LNCAP (cell line): ENCODE measurements around the gene BCKDHB.

Source experiments
- CTCF ChIP-seq: fragments of 450-650 bp; IDR thresholded peaks from 2 replicates; pipeline ENCODE4 v1.5.1; 2017; ENCODE audit warnings: mild to moderate bottlenecking

BCKDHB gene

DNA sequence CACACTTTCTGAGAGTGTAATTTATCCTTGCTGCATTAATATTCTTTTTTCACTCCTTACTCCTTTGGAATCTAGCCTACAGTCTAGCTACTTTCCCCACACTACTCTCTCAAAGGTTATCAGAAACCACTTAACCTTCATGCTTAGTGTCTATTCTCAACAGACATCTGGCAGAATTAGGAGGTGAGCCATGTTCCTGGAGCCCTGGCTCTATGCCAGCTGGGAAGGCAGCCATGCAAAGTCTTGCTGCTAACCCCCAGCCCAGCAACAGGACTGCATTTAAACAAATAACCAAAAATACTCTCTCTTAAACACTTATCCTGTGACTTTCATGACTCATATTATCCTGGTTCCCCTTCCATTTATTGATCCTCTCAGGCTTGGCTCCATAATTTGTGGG, 260.2 kb downstream of the BCKDHB start:
- TF ChIP-seq CTCF, result no peak

- TF ChIP-seq CTCF, result no peak
Observed at GRCh38 chr6:80376411-80376810, 269.9 kb downstream of the BCKDHB start.

DNA sequence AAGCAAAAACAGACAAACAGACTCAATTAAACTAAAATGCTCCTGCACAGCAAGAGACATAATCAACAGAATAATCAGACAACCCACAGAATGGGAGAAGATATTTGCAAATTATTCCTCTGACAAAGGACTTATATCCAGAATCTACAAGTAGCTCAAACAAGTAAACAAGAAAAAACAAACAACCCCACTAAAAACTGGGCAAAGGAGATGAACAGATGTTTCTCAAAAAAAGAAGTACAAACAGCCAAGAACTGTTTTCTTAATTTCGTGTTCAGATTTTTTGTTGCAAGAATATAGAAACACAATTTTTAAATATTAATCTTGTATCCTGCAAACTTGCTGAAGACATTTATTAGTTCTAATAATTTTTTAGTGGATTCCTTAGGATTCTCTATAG, 274.1 kb downstream of the BCKDHB start:
- no peak for TF ChIP-seq CTCF

- no peak for TF ChIP-seq CTCF
Observed at GRCh38 chr6:80382811-80383210, 276.3 kb downstream of the BCKDHB start.

- no peak for TF ChIP-seq CTCF
Observed at GRCh38 chr6:80388507-80388906, 282.0 kb downstream of the BCKDHB start.
